Measurements from ENCODE around the gene SPIC.

DNA sequence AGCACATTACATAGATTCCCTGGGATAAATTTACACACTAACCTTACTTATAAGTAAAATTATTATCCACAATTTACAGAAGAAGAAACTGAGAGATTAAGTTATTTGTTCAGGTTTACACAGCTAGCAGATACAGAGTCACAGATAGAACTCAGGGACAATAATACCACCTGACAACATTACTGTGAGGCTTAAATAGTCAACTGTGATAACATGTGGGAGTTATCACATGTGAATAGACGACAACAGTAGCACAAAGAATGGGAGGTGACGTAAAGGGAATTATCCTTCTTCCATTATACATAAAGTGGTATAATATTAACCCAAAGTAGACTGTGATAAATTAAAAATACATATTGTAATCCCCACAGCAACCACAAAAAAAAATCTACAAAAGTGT is 6.2 kb upstream of the SPIC start:
- TF ChIP-seq POLR2AphosphoS5 (IDR thresholded peaks at IDR 0.05; ENCODE audit: low read depth, low read length) = no peak
- TF ChIP-seq TAF1 (IDR thresholded peaks at IDR 0.05; ENCODE audit: borderline replicate concordance, insufficient read depth, low read length) = no peak
- TF ChIP-seq, protein P1, sequence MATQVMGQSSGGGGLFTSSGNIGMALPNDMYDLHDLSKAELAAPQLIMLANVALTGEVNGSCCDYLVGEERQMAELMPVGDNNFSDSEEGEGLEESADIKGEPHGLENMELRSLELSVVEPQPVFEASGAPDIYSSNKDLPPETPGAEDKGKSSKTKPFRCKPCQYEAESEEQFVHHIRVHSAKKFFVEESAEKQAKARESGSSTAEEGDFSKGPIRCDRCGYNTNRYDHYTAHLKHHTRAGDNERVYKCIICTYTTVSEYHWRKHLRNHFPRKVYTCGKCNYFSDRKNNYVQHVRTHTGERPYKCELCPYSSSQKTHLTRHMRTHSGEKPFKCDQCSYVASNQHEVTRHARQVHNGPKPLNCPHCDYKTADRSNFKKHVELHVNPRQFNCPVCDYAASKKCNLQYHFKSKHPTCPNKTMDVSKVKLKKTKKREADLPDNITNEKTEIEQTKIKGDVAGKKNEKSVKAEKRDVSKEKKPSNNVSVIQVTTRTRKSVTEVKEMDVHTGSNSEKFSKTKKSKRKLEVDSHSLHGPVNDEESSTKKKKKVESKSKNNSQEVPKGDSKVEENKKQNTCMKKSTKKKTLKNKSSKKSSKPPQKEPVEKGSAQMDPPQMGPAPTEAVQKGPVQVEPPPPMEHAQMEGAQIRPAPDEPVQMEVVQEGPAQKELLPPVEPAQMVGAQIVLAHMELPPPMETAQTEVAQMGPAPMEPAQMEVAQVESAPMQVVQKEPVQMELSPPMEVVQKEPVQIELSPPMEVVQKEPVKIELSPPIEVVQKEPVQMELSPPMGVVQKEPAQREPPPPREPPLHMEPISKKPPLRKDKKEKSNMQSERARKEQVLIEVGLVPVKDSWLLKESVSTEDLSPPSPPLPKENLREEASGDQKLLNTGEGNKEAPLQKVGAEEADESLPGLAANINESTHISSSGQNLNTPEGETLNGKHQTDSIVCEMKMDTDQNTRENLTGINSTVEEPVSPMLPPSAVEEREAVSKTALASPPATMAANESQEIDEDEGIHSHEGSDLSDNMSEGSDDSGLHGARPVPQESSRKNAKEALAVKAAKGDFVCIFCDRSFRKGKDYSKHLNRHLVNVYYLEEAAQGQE (IDR thresholded peaks at IDR 0.05; ENCODE audit: insufficient read depth in 1 of 2, low read depth in 2 of 2, low read length in 2 of 2) = no peak
- TF ChIP-seq SIN3A (IDR thresholded peaks at IDR 0.05; ENCODE audit: borderline replicate concordance, insufficient read depth, low read length) = no peak
- no peak for TF ChIP-seq FOXP2 (optimal IDR thresholded peaks at IDR 0.05; ENCODE audit: borderline replicate concordance, extremely low read depth, extremely low read length, insufficient read depth)
